GM13976 (cell line): ENCODE results near the gene UNC13C.

Source experiments
- DNase-seq: peaks from one replicate; pipeline ENCODE4 v3.0.0; 2012; ENCODE audit warnings: low spot score
- in situ Hi-C: fragments of 300-500 bp; cut with MboI; formaldehyde crosslinking; loops from one replicate; pipeline ENCODE4 v1.12.0; 2022; ENCODE audit warnings: low sequenced_read_pairs, mixed read lengths, inconsistent platforms; ENCODE audit not compliant: unreplicated experiment
- TF ChIP-seq, protein P1 (sequence below): IDR thresholded peaks from 2 replicates; pipeline ENCODE4 v1.5.1; 2012; ENCODE audit warnings: borderline replicate concordance, mild to moderate bottlenecking; ENCODE audit not compliant: insufficient read depth; ENCODE audit errors: extremely low read depth, missing control alignments, control extremely low read depth

UNC13C gene

GRCh38 chr15:53984221-53984620, 6.0 kb downstream of the UNC13C start:
- TF ChIP-seq, protein P1, sequence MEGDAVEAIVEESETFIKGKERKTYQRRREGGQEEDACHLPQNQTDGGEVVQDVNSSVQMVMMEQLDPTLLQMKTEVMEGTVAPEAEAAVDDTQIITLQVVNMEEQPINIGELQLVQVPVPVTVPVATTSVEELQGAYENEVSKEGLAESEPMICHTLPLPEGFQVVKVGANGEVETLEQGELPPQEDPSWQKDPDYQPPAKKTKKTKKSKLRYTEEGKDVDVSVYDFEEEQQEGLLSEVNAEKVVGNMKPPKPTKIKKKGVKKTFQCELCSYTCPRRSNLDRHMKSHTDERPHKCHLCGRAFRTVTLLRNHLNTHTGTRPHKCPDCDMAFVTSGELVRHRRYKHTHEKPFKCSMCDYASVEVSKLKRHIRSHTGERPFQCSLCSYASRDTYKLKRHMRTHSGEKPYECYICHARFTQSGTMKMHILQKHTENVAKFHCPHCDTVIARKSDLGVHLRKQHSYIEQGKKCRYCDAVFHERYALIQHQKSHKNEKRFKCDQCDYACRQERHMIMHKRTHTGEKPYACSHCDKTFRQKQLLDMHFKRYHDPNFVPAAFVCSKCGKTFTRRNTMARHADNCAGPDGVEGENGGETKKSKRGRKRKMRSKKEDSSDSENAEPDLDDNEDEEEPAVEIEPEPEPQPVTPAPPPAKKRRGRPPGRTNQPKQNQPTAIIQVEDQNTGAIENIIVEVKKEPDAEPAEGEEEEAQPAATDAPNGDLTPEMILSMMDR, result no peak
- DNase-seq, result no peak
- in situ Hi-C loops, result no loop called here

DNA sequence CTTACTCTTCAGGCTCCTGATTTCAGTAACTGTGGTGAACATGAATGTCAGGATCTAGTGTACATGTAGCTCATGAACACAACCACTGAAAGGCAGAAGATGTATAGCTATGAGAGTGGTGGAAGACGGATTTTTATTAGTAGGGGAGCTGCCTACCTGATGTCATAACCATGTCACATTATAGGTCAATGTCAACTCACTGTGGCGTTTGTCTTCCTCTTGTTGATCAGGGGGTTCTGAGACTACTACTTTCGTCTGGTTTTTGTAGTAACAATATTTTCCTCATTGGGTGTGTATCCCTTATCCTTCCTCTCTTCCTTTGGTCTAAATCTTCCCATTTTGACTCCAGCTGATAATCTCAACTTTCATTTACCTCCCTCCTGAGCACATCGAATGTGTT, 7.3 kb downstream of the UNC13C start:
- in situ Hi-C loops, result no loop called here
- TF ChIP-seq, protein P1, result no peak
- no peak for DNase-seq

GRCh38 chr15:53987480-53987879, 9.2 kb downstream of the UNC13C start:
- TF ChIP-seq, protein P1, result no peak
- in situ Hi-C loops, result no loop called here

GRCh38 chr15:54007256-54007655, 29.0 kb downstream of the UNC13C start:
- TF ChIP-seq, protein P1, result no peak
- in situ Hi-C loops, result no loop called here

More at GRCh38 chr15:53987480-53987879, 9.2 kb downstream of the UNC13C start:
- no peak for DNase-seq

DNA sequence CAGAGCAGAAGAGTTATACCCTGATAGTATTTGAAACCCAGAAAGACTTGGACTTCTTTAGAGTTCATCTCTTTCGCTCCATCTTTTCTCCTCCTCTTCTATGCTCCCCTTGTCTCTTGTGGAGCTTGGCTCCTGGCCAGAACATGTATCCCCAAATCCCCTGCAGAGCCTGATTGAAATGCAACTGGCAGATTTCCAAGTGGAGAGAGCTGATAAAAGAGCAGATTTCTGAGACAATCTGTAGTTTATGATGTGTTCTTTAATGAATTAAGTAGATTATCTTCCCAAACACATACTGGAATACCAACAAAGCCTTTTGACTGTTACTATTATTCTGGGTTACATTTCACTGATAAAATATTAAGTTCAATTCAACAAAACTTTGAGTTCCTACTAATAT, 33.4 kb downstream of the UNC13C start:
- in situ Hi-C loops, result no loop called here
- TF ChIP-seq, protein P1, result no peak
- DNase-seq, result no peak

More at GRCh38 chr15:54007256-54007655, 29.0 kb downstream of the UNC13C start:
- no peak for DNase-seq

GRCh38 chr15:54014067-54014655, 35.9 kb downstream of the UNC13C start:
- no peak for DNase-seq
- TF ChIP-seq, protein P1, result no peak
- in situ Hi-C loops, result no loop called here

- no peak for DNase-seq
- TF ChIP-seq, protein P1, result no peak
- in situ Hi-C loops, result no loop called here
These were observed 39.0 kb downstream of the UNC13C start for GRCh38 chr15:54017251-54017650.
